ENCODE data around the gene THRB. TPM values are rescaled to one million over a fixed set of nuclear protein-coding genes. Genes with fewer than 3 reads are reported as not detected.

THRB gene
- polyA plus RNA-seq, 4 donors = 4.1 to 26.5 (median 24.4) TPM

- DNase-seq (ENCODE audit: low read depth in 4 of 4, low spot score in 3 of 4) = no peak
Observed at GRCh38 chr3:24332092-24332491, 162.6 kb downstream of the THRB start.

- DNase-seq (ENCODE audit: low read depth in 4 of 4, low spot score in 3 of 4) = no peak
Observed at GRCh38 chr3:24323272-24323671, 171.4 kb downstream of the THRB start.

GRCh38 chr3:24320601-24321000 is 174.0 kb downstream of the THRB start:
- DNase-seq (ENCODE audit: low read depth in 4 of 4, low spot score in 3 of 4) = no peak

GRCh38 chr3:24318677-24319287 is 175.9 kb downstream of the THRB start:
- DNase-seq (ENCODE audit: low read depth in 4 of 4, low spot score in 3 of 4) = no peak

- DNase-seq (ENCODE audit: low read depth in 4 of 4, low spot score in 3 of 4) = no peak
Observed at GRCh38 chr3:24316887-24317383, 177.7 kb downstream of the THRB start.

GRCh38 chr3:24315971-24316370 is 178.7 kb downstream of the THRB start:
- DNase-seq (ENCODE audit: low read depth in 4 of 4, low spot score in 3 of 4) = no peak

- DNase-seq (ENCODE audit: low read depth in 4 of 4, low spot score in 3 of 4) = no peak
Observed at GRCh38 chr3:24315356-24315755, 179.3 kb downstream of the THRB start.

- no peak for DNase-seq (ENCODE audit: low read depth in 4 of 4, low spot score in 3 of 4)
Observed at GRCh38 chr3:24311881-24312280, 182.8 kb downstream of the THRB start.

- DNase-seq (ENCODE audit: low read depth in 4 of 4, low spot score in 3 of 4) = no peak
Observed at GRCh38 chr3:24310887-24311286, 183.8 kb downstream of the THRB start.

- DNase-seq (ENCODE audit: low read depth in 4 of 4, low spot score in 3 of 4) = no peak
Observed at GRCh38 chr3:24306518-24306917, 188.1 kb downstream of the THRB start.

- no peak for DNase-seq (ENCODE audit: low read depth in 4 of 4, low spot score in 3 of 4)
Observed at GRCh38 chr3:24305795-24306467, 188.7 kb downstream of the THRB start.

GRCh38 chr3:24303057-24303754 is 191.4 kb downstream of the THRB start:
- no peak for DNase-seq (ENCODE audit: low read depth in 4 of 4, low spot score in 3 of 4)

GRCh38 chr3:24302396-24302795 is 192.3 kb downstream of the THRB start:
- peak in 1 of 4 donors; percentile 39 for DNase-seq (ENCODE audit: low read depth in 4 of 4, low spot score in 3 of 4)

- DNase-seq (ENCODE audit: low read depth in 4 of 4, low spot score in 3 of 4) = no peak
Observed at GRCh38 chr3:24300949-24301348, 193.7 kb downstream of the THRB start.

- DNase-seq (ENCODE audit: low read depth in 4 of 4, low spot score in 3 of 4) = no peak
Observed at GRCh38 chr3:24299806-24300626, 194.6 kb downstream of the THRB start.

GRCh38 chr3:24299246-24299805 is 195.3 kb downstream of the THRB start:
- no peak for DNase-seq (ENCODE audit: low read depth in 4 of 4, low spot score in 3 of 4)

- no peak for DNase-seq (ENCODE audit: low read depth in 4 of 4, low spot score in 3 of 4)
Observed at GRCh38 chr3:24296441-24297205, 198.0 kb downstream of the THRB start.

- no peak for DNase-seq (ENCODE audit: low read depth in 4 of 4, low spot score in 3 of 4)
Observed at GRCh38 chr3:24294150-24294549, 200.5 kb downstream of the THRB start.

- no peak for DNase-seq (ENCODE audit: low read depth in 4 of 4, low spot score in 3 of 4)
Observed at GRCh38 chr3:24291646-24292045, 203.0 kb downstream of the THRB start.

- DNase-seq (ENCODE audit: low read depth in 4 of 4, low spot score in 3 of 4) = no peak
Observed at GRCh38 chr3:24290596-24290995, 204.1 kb downstream of the THRB start.
